ENCODE results near the gene MYOCOS. TPM values are rescaled to one million over a fixed set of nuclear protein-coding genes. Genes with fewer than 3 reads are reported as not detected.

The MYOCOS gene
- total and polyA plus RNA-seq, 9 of the 15 experiments (the other 6 are each of a cell fraction or from before 2014, with no cell fraction given): 0.07 TPM; not detected in 7

DNA sequence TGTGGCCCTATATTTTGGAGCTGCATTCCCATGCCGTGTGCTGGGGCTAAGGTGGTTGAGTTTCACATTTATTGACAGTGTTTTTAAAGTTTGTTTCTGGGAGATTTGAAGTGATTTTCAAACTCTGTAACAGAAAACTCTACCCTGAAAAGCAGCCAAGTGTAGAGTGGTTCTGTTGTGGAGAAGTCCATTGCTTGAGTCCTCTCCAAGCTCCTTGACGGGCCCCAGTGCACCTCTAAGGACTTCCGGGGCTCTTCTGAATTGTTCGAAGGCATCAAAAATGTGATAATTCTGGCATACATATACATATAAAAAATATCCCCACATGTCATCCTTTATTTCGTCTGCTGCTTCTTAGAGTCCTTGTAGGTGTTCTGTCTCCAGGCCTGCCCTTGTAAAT, 5.0 kb downstream of the MYOCOS start:
- no TSS peak for BruUV-seq (replicated peaks)
- ATAC-seq (no peak), DNase-seq (ENCODE audit: extremely low read depth in 1 of 4, low spot score in 3 of 4) (no peak), FAIRE-seq (no peak)
- H3K4me3 ChIP-seq: no peak overlapping the region
- intact Hi-C loops (cut with micrococcal nuclease): no loop called here
- ChIA-PET CTCF (ENCODE audit: low intra/inter-chr PET ratio) (interaction anchor here (0.6 kb wide), 1 partner anchor 619 kb away, joined by 3 read pairs; no protein-coding TSS in a partner anchor), POLR2A (interaction anchor here (1.0 to 1.3 kb wide), 2 partner anchors 9 kb away, joined by 3 to 5 read pairs; no protein-coding TSS in a partner anchor)
- H3K9me1 ChIP-seq (ENCODE audit: control insufficient read depth, insufficient read depth, low read length): no peaks in the 10 kb centered on the region
- in situ Hi-C loops (cut with MboI): no loop called here
- H3K4me2 ChIP-seq (ENCODE audit: insufficient read depth, low read length): no peak overlapping the region
- H2AFZ ChIP-seq (ENCODE audit: low read depth, low read length): no peak overlapping the region
- no peaks in the 10 kb centered on the region for H3K36me3 ChIP-seq (ENCODE audit: control insufficient read depth, insufficient read depth, low read length)
- WGBS (ENCODE audit: insufficient coverage, low coverage, missing lambda C conversion rate): 12% methylated on average over 5 of the region's 5 CpGs
- H3K79me2 ChIP-seq (ENCODE audit: control insufficient read depth, insufficient read depth, low read length): no peaks in the 10 kb centered on the region
- no peaks in the 10 kb centered on the region for H3K9me3 ChIP-seq (replicated peaks; ENCODE audit: control insufficient read depth, insufficient read depth, low read depth, low read length)
- TF ChIP-seq ETV6 (IDR thresholded peaks at IDR 0.05; ENCODE audit: borderline replicate concordance in 1 of 2, low read depth in 2 of 2, low read length in 1 of 2) (no peak), ETV6 (CRISPR knock-in tag; IDR thresholded peaks at IDR 0.05; ENCODE audit: borderline replicate concordance) (no peak), KLF13 (tag; IDR thresholded peaks at IDR 0.05; ENCODE audit: borderline replicate concordance, low read depth) (no peak), RBM39 (optimal IDR thresholded peaks at IDR 0.05; ENCODE audit: low read depth, low read length) (no peak), MXI1 (IDR thresholded peaks at IDR 0.05; ENCODE audit: low read depth, low read length) (no peak), HDAC1 (IDR thresholded peaks at IDR 0.05) (no peak), SRSF9 (IDR thresholded peaks at IDR 0.05; ENCODE audit: borderline replicate concordance, low read depth, low read length) (no peak)
- TF ChIP-seq, protein P1, sequence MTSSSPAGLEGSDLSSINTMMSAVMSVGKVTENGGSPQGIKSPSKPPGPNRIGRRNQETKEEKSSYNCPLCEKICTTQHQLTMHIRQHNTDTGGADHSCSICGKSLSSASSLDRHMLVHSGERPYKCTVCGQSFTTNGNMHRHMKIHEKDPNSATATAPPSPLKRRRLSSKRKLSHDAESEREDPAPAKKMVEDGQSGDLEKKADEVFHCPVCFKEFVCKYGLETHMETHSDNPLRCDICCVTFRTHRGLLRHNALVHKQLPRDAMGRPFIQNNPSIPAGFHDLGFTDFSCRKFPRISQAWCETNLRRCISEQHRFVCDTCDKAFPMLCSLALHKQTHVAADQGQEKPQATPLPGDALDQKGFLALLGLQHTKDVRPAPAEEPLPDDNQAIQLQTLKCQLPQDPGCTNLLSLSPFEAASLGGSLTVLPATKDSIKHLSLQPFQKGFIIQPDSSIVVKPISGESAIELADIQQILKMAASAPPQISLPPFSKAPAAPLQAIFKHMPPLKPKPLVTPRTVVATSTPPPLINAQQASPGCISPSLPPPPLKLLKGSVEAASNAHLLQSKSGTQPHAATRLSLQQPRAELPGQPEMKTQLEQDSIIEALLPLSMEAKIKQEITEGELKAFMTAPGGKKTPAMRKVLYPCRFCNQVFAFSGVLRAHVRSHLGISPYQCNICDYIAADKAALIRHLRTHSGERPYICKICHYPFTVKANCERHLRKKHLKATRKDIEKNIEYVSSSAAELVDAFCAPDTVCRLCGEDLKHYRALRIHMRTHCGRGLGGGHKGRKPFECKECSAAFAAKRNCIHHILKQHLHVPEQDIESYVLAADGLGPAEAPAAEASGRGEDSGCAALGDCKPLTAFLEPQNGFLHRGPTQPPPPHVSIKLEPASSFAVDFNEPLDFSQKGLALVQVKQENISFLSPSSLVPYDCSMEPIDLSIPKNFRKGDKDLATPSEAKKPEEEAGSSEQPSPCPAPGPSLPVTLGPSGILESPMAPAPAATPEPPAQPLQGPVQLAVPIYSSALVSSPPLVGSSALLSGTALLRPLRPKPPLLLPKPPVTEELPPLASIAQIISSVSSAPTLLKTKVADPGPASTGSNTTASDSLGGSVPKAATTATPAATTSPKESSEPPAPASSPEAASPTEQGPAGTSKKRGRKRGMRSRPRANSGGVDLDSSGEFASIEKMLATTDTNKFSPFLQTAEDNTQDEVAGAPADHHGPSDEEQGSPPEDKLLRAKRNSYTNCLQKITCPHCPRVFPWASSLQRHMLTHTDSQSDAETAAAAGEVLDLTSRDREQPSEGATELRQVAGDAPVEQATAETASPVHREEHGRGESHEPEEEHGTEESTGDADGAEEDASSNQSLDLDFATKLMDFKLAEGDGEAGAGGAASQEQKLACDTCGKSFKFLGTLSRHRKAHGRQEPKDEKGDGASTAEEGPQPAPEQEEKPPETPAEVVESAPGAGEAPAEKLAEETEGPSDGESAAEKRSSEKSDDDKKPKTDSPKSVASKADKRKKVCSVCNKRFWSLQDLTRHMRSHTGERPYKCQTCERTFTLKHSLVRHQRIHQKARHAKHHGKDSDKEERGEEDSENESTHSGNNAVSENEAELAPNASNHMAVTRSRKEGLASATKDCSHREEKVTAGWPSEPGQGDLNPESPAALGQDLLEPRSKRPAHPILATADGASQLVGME (CRISPR knock-in tag; IDR thresholded peaks at IDR 0.05): no peak
- TF ChIP-seq, protein P2, sequence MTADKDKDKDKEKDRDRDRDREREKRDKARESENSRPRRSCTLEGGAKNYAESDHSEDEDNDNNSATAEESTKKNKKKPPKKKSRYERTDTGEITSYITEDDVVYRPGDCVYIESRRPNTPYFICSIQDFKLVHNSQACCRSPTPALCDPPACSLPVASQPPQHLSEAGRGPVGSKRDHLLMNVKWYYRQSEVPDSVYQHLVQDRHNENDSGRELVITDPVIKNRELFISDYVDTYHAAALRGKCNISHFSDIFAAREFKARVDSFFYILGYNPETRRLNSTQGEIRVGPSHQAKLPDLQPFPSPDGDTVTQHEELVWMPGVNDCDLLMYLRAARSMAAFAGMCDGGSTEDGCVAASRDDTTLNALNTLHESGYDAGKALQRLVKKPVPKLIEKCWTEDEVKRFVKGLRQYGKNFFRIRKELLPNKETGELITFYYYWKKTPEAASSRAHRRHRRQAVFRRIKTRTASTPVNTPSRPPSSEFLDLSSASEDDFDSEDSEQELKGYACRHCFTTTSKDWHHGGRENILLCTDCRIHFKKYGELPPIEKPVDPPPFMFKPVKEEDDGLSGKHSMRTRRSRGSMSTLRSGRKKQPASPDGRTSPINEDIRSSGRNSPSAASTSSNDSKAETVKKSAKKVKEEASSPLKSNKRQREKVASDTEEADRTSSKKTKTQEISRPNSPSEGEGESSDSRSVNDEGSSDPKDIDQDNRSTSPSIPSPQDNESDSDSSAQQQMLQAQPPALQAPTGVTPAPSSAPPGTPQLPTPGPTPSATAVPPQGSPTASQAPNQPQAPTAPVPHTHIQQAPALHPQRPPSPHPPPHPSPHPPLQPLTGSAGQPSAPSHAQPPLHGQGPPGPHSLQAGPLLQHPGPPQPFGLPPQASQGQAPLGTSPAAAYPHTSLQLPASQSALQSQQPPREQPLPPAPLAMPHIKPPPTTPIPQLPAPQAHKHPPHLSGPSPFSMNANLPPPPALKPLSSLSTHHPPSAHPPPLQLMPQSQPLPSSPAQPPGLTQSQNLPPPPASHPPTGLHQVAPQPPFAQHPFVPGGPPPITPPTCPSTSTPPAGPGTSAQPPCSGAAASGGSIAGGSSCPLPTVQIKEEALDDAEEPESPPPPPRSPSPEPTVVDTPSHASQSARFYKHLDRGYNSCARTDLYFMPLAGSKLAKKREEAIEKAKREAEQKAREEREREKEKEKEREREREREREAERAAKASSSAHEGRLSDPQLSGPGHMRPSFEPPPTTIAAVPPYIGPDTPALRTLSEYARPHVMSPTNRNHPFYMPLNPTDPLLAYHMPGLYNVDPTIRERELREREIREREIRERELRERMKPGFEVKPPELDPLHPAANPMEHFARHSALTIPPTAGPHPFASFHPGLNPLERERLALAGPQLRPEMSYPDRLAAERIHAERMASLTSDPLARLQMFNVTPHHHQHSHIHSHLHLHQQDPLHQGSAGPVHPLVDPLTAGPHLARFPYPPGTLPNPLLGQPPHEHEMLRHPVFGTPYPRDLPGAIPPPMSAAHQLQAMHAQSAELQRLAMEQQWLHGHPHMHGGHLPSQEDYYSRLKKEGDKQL (CRISPR knock-in tag; IDR thresholded peaks at IDR 0.05; ENCODE audit: borderline replicate concordance): no peak
- no peaks in the 10 kb centered on the region for H4K20me1 ChIP-seq (replicated peaks; ENCODE audit: control insufficient read depth, insufficient read depth, low read length)
- H3K27ac ChIP-seq (ENCODE audit: extremely low read depth, low read depth, low read length): no peak overlapping the region
- no peak overlapping the region for H3K9ac ChIP-seq (ENCODE audit: insufficient read depth in 1 of 2, low read depth in 2 of 2, low read length in 2 of 2)
- peaks cover 0 to 9% of the 10 kb centered on the region in 2 experiments; a peak in 2 of 5 replicates for H3K4me1 ChIP-seq (replicated peaks in 1 of 2; ENCODE audit: control insufficient read depth in 2 of 2, insufficient read depth in 2 of 2, low read length in 2 of 2)
- H3K27me3 ChIP-seq (ENCODE audit: control insufficient read depth in 2 of 2, insufficient read depth in 2 of 2, low read length in 2 of 2): peaks cover 10 to 20% of the 10 kb centered on the region in 2 experiments
